K562 (cell line): ENCODE measurements around the gene RAB4B. TPM values are rescaled to one million over a fixed set of nuclear protein-coding genes. Genes with fewer than 3 reads are reported as not detected.

ENCODE experiments used
- ATAC-seq: fragments of 200-7000 bp; cut with Tn5 transposase; 3 replicates; pipeline ENCODE4 v1.9.1; 2020; ENCODE audit warnings: moderate library complexity
- BruUV-seq: library from RNA; stranded (reverse); fragments of 400-500 nt; replicated peaks from 2 replicates; lab custom pipeline; 2021; lab: Mats Ljungman, UMichigan
- CTCF ChIA-PET: fragments of 300-600 bp; formaldehyde crosslinking; extraction: SDS; loops from one replicate; lab custom pipeline; 2021; ENCODE audit warnings: low intra/inter-chr PET ratio; lab: Yijun Ruan, JAX
- POLR2A ChIA-PET: fragments of 300-600, 350-650 bp; sonication (Branson Sonifier 250); formaldehyde crosslinking; extraction: SDS; loops from one replicate; lab custom pipeline; 2021; ENCODE audit warnings: antibody characterized with exemption, inconsistent platforms; lab: Yijun Ruan, JAX
- DNase-seq, 4 experiments: peaks; one replicate each; pipeline versions ENCODE4 v3.0.0 to v3.0.0-alpha.2; 2011 to 2018; ENCODE audit warnings: low spot score in 3 of 4, mixed read lengths in 3 of 4; ENCODE audit errors: extremely low read depth in 1 of 4
- FAIRE-seq: peaks from 2 replicates; lab custom pipeline; 2011; peaks lifted over from hg19 to GRCh38; lab: Jason Lieb, UNC
- H2AFZ ChIP-seq: 2 replicates; pipeline ENCODE4 v1.6.0; 2011; ENCODE audit warnings: low read depth, low read length, control low read depth, inconsistent platforms
- H3K27ac ChIP-seq: fragments of 200-600 bp; 3 replicates; pipeline ENCODE4 v1.8.0; 2011; ENCODE audit warnings: low read depth, mild to moderate bottlenecking, control low read depth, inconsistent platforms, low read length, moderate library complexity, mixed read lengths; ENCODE audit errors: extremely low read depth
- H3K27me3 ChIP-seq, 2 experiments: fragments of 300-600 bp in 1 of 2; 2 replicates in 1 of 2; 3 replicates in 1 of 2; pipeline versions ENCODE4 v1.6.0 to v1.8.0; 2011; ENCODE audit warnings: inconsistent platforms in 2 of 2, low read length in 2 of 2, mild to moderate bottlenecking in 1 of 2, mixed read lengths in 1 of 2, moderate library complexity in 1 of 2; ENCODE audit not compliant: control insufficient read depth in 2 of 2, insufficient read depth in 2 of 2
- H3K36me3 ChIP-seq: fragments of 300-600 bp; 3 replicates; pipeline ENCODE4 v1.8.0; 2011; ENCODE audit warnings: mild to moderate bottlenecking, low read length, inconsistent platforms; ENCODE audit not compliant: control insufficient read depth, insufficient read depth
- H3K4me1 ChIP-seq, 2 experiments: fragments of 200-600 bp in 1 of 2; replicated peaks in 1 of 2; 2 replicates in 1 of 2; 3 replicates in 1 of 2; pipeline versions ENCODE4 v1.5.1 to v1.8.0; 2011; ENCODE audit warnings: inconsistent platforms in 2 of 2, low read length in 2 of 2, mild to moderate bottlenecking in 1 of 2, mixed read lengths in 1 of 2, moderate library complexity in 1 of 2; ENCODE audit not compliant: control insufficient read depth in 2 of 2, insufficient read depth in 2 of 2
- H3K4me2 ChIP-seq: 2 replicates; pipeline ENCODE4 v1.6.1; 2011; ENCODE audit warnings: low read length, control low read depth, inconsistent platforms, mixed read lengths; ENCODE audit not compliant: insufficient read depth
- H3K4me3 ChIP-seq: fragments of 200-600 bp; sonication (generic), shearing (Covaris generic); 2 replicates; pipeline ENCODE4 v1.5.1; 2016; ENCODE audit warnings: control low read depth, inconsistent platforms
- H3K79me2 ChIP-seq: fragments of 200-600 bp; 3 replicates; pipeline ENCODE4 v1.8.0; 2011; ENCODE audit warnings: low read length, inconsistent platforms; ENCODE audit not compliant: control insufficient read depth, insufficient read depth
- H3K9ac ChIP-seq, 2 experiments: 2 replicates each; pipeline versions ENCODE4 v1.6.0 to v1.6.1; 2011; ENCODE audit warnings: low read depth in 2 of 2, low read length in 2 of 2, control low read depth in 1 of 2, inconsistent platforms in 1 of 2, mild to moderate bottlenecking in 1 of 2, mixed read lengths in 1 of 2; ENCODE audit not compliant: insufficient read depth in 1 of 2
- H3K9me1 ChIP-seq: one replicate; pipeline ENCODE4 v1.6.0; 2011; ENCODE audit warnings: inconsistent platforms, mild to moderate bottlenecking, low read length, moderate library complexity; ENCODE audit not compliant: control insufficient read depth, insufficient read depth
- H3K9me3 ChIP-seq: replicated peaks from 2 replicates; pipeline ENCODE4 v1.5.1; 2011; ENCODE audit warnings: low read depth, low read length, inconsistent platforms; ENCODE audit not compliant: control insufficient read depth, insufficient read depth
- H4K20me1 ChIP-seq: replicated peaks from 2 replicates; pipeline ENCODE4 v1.6.1; 2011; ENCODE audit warnings: low read length, inconsistent platforms, mixed read lengths; ENCODE audit not compliant: control insufficient read depth, insufficient read depth
- BCOR ChIP-seq: fragments of 450-650 bp; IDR thresholded peaks from 2 replicates; pipeline ENCODE4 v1.6.1; 2016
- CEBPB ChIP-seq: fragments of 450-650 bp; IDR thresholded peaks from 2 replicates; pipeline ENCODE4 v1.6.1; 2016; ENCODE audit warnings: missing genetic modification characterization, missing compliant biosample characterization
- CREB5 ChIP-seq: fragments of 250-450 bp; sonication (Bioruptor Pico); IDR thresholded peaks from 2 replicates; pipeline ENCODE4 v1.5.0; 2020; ENCODE audit warnings: mild to moderate bottlenecking
- DPF2 ChIP-seq: fragments of 450-650 bp; IDR thresholded peaks from 2 replicates; pipeline ENCODE4 v1.6.1; 2016
- JUN ChIP-seq, 2 experiments: sonication (generic) in 1 of 2; formaldehyde crosslinking in 1 of 2; IDR thresholded peaks; 2 replicates each; pipeline versions ENCODE4 v1.6.1 to v1.8.0; 2012 to 2022; ENCODE audit warnings: borderline replicate concordance in 2 of 2, mild to moderate bottlenecking in 2 of 2, improper control_type of control experiment in 1 of 2, low read depth in 1 of 2, low read length in 1 of 2, missing genetic modification reagents in 1 of 2
- JUND ChIP-seq, 2 experiments: IDR thresholded peaks; 2 replicates in 1 of 2; 3 replicates in 1 of 2; pipeline ENCODE4 v1.6.1; 2011; ENCODE audit warnings: borderline replicate concordance in 2 of 2, low read depth in 2 of 2, low read length in 2 of 2, improper control_type of control experiment in 1 of 2, missing biosample characterization in 1 of 2, missing genetic modification characterization in 1 of 2, missing genetic modification reagents in 1 of 2
- KDM1A ChIP-seq, 2 experiments: fragments of 450-650 bp; IDR thresholded peaks; 2 replicates each; pipeline ENCODE4 v1.6.1; 2016; ENCODE audit warnings: mild to moderate bottlenecking in 2 of 2
- MBD2 ChIP-seq: sonication (generic); IDR thresholded peaks from 2 replicates; pipeline ENCODE4 v1.6.1; 2016; ENCODE audit warnings: low read depth, borderline replicate concordance
- POLR2AphosphoS2 ChIP-seq: IDR thresholded peaks from 2 replicates; pipeline ENCODE4 v1.6.1; 2012; ENCODE audit warnings: low read length, improper control_type of control experiment
- SMARCE1 ChIP-seq: fragments of 450-650 bp; IDR thresholded peaks from 2 replicates; pipeline ENCODE4 v1.7.1; 2016; ENCODE audit warnings: mild to moderate bottlenecking
- ZBED1 ChIP-seq: IDR thresholded peaks from 2 replicates; pipeline ENCODE4 v1.6.1; 2014
- ZBTB11 ChIP-seq, 3 experiments: fragments of 200-800 bp in 1 of 3; fragments of 250-450 bp in 1 of 3; fragments of 450-650 bp in 1 of 3; sonication (Bioruptor Pico) in 1 of 3; sonication (Bioruptor generic) in 1 of 3; formaldehyde crosslinking in 1 of 3; IDR thresholded peaks; 2 replicates each; pipeline versions ENCODE4 v1.6.1 to v1.8.0; 2016 to 2022; ENCODE audit warnings: mild to moderate bottlenecking in 2 of 3, missing genetic modification characterization in 2 of 3, missing compliant biosample characterization in 1 of 3, moderate library complexity in 1 of 3
- ZNF165 ChIP-seq: fragments of 250-450 bp; sonication (Bioruptor Pico); IDR thresholded peaks from 2 replicates; pipeline ENCODE4 v1.4.0; 2020; ENCODE audit warnings: borderline replicate concordance
- ZNF764 ChIP-seq: fragments of 250-450 bp; sonication (Bioruptor Pico); IDR thresholded peaks from 2 replicates; pipeline ENCODE4 v1.4.0; 2020; ENCODE audit warnings: low read depth, mild to moderate bottlenecking, moderate library complexity
- WGBS: fragments of 100-300 bp; shearing (Covaris generic); methylation state at CpG from one replicate; pipeline ENCODE4 v1.1.6; 2016; ENCODE audit warnings: low coverage, mixed read lengths; ENCODE audit not compliant: insufficient coverage; ENCODE audit errors: missing lambda C conversion rate; 5-methylcytosine and 5-hydroxymethylcytosine counted together
- in situ Hi-C: fragments of 300-500 bp; cut with MboI; formaldehyde crosslinking; loops from 4 replicates; pipeline ENCODE4 v1.15.0; 2018; ENCODE audit warnings: inconsistent platforms, mixed read lengths
- intact Hi-C: fragments of 100-400 bp; cut with micrococcal nuclease; formaldehyde crosslinking; loops from 2 replicates; pipeline ENCODE4 v1.14.2; 2022
- polyA plus RNA-seq, 8 experiments: library from polyadenylated mRNA; depleted of rRNA in 4 of 8; stranded (reverse) in 5 of 8; unstranded in 3 of 8; fragments of >200 nt; fragmentation: Nextera tagmentation in 2 of 8; fragmentation: Illumina TruSeq in 1 of 8; extraction: Ambion mirVana in 2 of 8; extraction: Trizol in 1 of 8; gene quantifications; 2 replicates each; pipeline versions ENCODE4 v1.2.1 to v1.2.3, GENCODE V29; 2011 to 2014; ENCODE audit warnings: inconsistent platforms in 1 of 8, missing spikeins in 1 of 8
- total RNA-seq, 7 experiments: library from RNA; depleted of rRNA in 6 of 7; stranded (reverse); fragments of >200 nt in 6 of 7; fragmentation: Illumina TruSeq in 2 of 7; extraction: Trizol in 2 of 7; gene quantifications; 2 replicates each; pipeline versions ENCODE4 v1.2.1 to v1.2.3, GENCODE V29; 2011 to 2021; ENCODE audit warnings: low replicate concordance in 1 of 7
- TF ChIP-seq, protein P1 (sequence below), 2 experiments: fragments of 450-650 bp in 1 of 2; sonication (generic) in 1 of 2; formaldehyde crosslinking in 1 of 2; IDR thresholded peaks in 1 of 2; conservative IDR thresholded peaks in 1 of 2; 2 replicates each; pipeline versions ENCODE4 v1.6.1 to v1.8.1; 2016 to 2023; ENCODE audit warnings: mild to moderate bottlenecking in 2 of 2, moderate library complexity in 2 of 2, inconsistent platforms in 1 of 2, missing genetic modification reagents in 1 of 2

The RAB4B gene
- total and polyA plus RNA-seq, 9 of the 15 experiments (the other 6 are each of a cell fraction or from before 2014, with no cell fraction given): 0.28 to 20.4 (median 9.0) TPM

GRCh38 chr19:40778706-40779284 lies 748 bp downstream of the RAB4B start:
- POLR2A ChIA-PET: interaction anchor here (0.6 to 3.1 kb wide), 14 partner anchors 8 to 166 kb away, joined by 3 to 26 read pairs (median 4); partner anchors contain the start of genes ACTMAP, EGLN2 and SNRPA
- no peaks in the 10 kb centered on the region for H3K79me2 ChIP-seq
- peak overlapping the region; percentile 72 to 90 for H3K9ac ChIP-seq
- H3K27me3 ChIP-seq: no peaks in the 10 kb centered on the region
- TSS peak; percentile 48 for BruUV-seq
- H3K9me3 ChIP-seq: no peaks in the 10 kb centered on the region
- no peak for FAIRE-seq
- peaks cover 12 to 22% of the 10 kb centered on the region in 2 experiments; a peak in 4 of 5 replicates for H3K4me1 ChIP-seq
- H2AFZ ChIP-seq: peak overlapping the region; percentile 75
- WGBS: 4% methylated on average over 7 of the region's 7 CpGs
- intact Hi-C loops: loop anchor here (1.0 kb wide), 1 partner anchor 20 kb away; no protein-coding TSS in a partner anchor
- H3K36me3 ChIP-seq: no peaks in the 10 kb centered on the region
- CTCF ChIA-PET: no interaction called here
- peak overlapping the region; percentile 100 for H3K4me2 ChIP-seq
- H3K9me1 ChIP-seq: no peaks in the 10 kb centered on the region
- peak overlapping the region; percentile 84 for H3K4me3 ChIP-seq
- in situ Hi-C loops: no loop called here
- ATAC-seq: no peak
- DNase-seq: peak in 1 of 4 experiments; percentile 51
- no peaks in the 10 kb centered on the region for H4K20me1 ChIP-seq
- peak overlapping the region; percentile 78 for H3K27ac ChIP-seq
- TF ChIP-seq, protein P1, sequence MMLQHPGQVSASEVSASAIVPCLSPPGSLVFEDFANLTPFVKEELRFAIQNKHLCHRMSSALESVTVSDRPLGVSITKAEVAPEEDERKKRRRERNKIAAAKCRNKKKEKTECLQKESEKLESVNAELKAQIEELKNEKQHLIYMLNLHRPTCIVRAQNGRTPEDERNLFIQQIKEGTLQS (IDR thresholded peaks at IDR 0.05): peak; percentile 54
- TF ChIP-seq, protein P1 (CRISPR knock-in tag; conservative IDR thresholded peaks at IDR 0.05): no peak
- TF ChIP-seq SMARCE1 (0 out of 2 replicates have a peak, but pooled peaks have one; percentile 62), JUND (IDR thresholded peaks at IDR 0.05; ENCODE audit: borderline replicate concordance, low read depth, low read length) (peak; percentile 57; the same call in 1 of the 2 replicates), JUND (tag; IDR thresholded peaks at IDR 0.05; ENCODE audit: borderline replicate concordance, low read depth, low read length) (peak; percentile 20; the same call in 1 of the 3 replicates), POLR2AphosphoS2 (no peak), BCOR (no peak), DPF2 (0 out of 2 replicates have a peak, but pooled peaks have one; percentile 43), ZNF764 (CRISPR knock-in tag) (no peak), ZBED1 (no peak), ZNF165 (CRISPR knock-in tag) (no peak), ZBTB11 (CRISPR knock-in tag; IDR thresholded peaks at IDR 0.05) (no peak), KDM1A (IDR thresholded peaks at IDR 0.05) (no peak; a peak in 1 of 4 replicates), MBD2 (no peak), JUN (IDR thresholded peaks at IDR 0.05; ENCODE audit: borderline replicate concordance, low read depth, low read length) (0 out of 2 replicates have a peak, but pooled peaks have one; percentile 24), JUN (CRISPR knock-in tag; IDR thresholded peaks at IDR 0.05; ENCODE audit: borderline replicate concordance) (no peak), CEBPB (no peak), CREB5 (CRISPR knock-in tag) (no peak)
